ENCODE data around the gene ZNF275. TPM values are rescaled to one million over a fixed set of nuclear protein-coding genes. Genes with fewer than 3 reads are reported as not detected.

ZNF275 gene
- total RNA-seq, 1 donor from 2014 or later: 14.8 TPM

DNA sequence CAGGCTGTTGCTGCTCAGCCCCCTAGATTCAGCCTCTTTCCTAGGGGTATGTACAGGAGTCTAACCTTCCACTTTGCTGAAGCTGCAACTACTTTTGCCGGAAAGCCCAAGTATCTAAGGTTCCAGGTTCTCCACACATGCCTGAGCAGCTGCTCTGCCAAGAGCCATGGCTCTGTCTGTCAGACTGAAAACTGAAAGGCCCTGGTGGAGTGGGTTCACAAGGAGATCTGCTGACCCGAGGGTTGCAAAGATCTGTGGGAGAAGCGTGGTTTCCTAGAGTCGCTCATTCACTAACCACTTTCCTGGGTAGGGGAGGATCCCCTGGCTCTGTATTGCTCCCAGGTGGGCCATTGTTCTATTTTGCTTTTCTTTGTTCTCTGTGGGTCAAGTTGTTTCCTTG is 6.4 kb upstream of the ZNF275 start:
- H3K27me3 ChIP-seq (ENCODE audit: insufficient read depth, low read length): peaks cover 2% of the 10 kb centered on the region
- H3K9ac ChIP-seq (ENCODE audit: low read length): no peak overlapping the region
- H3K4me3 ChIP-seq (ENCODE audit: insufficient read depth, low read depth, low read length): no peak overlapping the region
- Mint-ChIP-seq H3K9me3 (ENCODE audit: unreplicated experiment) (no peaks in the 10 kb centered on the region), H3K4me1 (ENCODE audit: low read depth, unreplicated experiment) (no peaks in the 10 kb centered on the region), H3K27me3 (ENCODE audit: low read depth, unreplicated experiment) (peaks cover 19% of the 10 kb centered on the region), H3K4me3 (ENCODE audit: unreplicated experiment) (no peak overlapping the region), H3K36me3 (ENCODE audit: low read depth, unreplicated experiment) (no peaks in the 10 kb centered on the region), H3K27ac (ENCODE audit: unreplicated experiment) (no peak overlapping the region)
- no peak for FAIRE-seq
- TF ChIP-seq, protein P1, sequence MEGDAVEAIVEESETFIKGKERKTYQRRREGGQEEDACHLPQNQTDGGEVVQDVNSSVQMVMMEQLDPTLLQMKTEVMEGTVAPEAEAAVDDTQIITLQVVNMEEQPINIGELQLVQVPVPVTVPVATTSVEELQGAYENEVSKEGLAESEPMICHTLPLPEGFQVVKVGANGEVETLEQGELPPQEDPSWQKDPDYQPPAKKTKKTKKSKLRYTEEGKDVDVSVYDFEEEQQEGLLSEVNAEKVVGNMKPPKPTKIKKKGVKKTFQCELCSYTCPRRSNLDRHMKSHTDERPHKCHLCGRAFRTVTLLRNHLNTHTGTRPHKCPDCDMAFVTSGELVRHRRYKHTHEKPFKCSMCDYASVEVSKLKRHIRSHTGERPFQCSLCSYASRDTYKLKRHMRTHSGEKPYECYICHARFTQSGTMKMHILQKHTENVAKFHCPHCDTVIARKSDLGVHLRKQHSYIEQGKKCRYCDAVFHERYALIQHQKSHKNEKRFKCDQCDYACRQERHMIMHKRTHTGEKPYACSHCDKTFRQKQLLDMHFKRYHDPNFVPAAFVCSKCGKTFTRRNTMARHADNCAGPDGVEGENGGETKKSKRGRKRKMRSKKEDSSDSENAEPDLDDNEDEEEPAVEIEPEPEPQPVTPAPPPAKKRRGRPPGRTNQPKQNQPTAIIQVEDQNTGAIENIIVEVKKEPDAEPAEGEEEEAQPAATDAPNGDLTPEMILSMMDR (IDR thresholded peaks at IDR 0.05; ENCODE audit: insufficient read depth, low read depth, low read length): no peak
- TF ChIP-seq EZH2 (IDR thresholded peaks at IDR 0.05; ENCODE audit: insufficient read depth, low read length): no peak
- H4K20me1 ChIP-seq (ENCODE audit: insufficient read depth, low read length): no peaks in the 10 kb centered on the region
- no peaks in the 10 kb centered on the region for H3K79me2 ChIP-seq (ENCODE audit: insufficient read depth, low read length)
- no peak overlapping the region for H2AFZ ChIP-seq (ENCODE audit: low read depth, low read length)
- H3K27ac ChIP-seq (ENCODE audit: low read depth, low read length): no peak overlapping the region
- no peaks in the 10 kb centered on the region for H3K4me1 ChIP-seq (ENCODE audit: insufficient read depth, low read length)
- H3K9me3 ChIP-seq (ENCODE audit: insufficient read depth, low read depth, low read length): no peaks in the 10 kb centered on the region
- H3K4me2 ChIP-seq (ENCODE audit: low read length): no peak overlapping the region
- no peak for DNase-seq (ENCODE audit: low read depth)
- H3K36me3 ChIP-seq (ENCODE audit: insufficient read depth, low read length): no peaks in the 10 kb centered on the region

DNA sequence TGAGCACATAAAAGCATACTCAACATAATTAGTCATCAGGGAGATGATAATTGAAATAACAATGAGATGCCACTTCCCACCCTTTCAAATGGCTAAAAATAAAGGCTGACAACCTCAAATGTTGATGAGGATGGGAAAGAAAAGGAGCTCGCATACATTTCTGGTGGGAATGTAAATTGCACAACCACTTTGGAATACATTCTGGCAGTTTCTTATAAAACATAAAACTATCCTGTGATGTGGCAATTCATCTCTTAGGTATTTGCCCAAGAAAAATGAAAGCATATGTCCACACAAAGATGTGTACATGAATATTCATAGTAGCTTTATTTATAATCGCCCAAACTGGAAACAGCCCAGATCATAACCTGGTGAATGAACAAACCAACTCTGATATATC is 687 bp upstream of the ZNF275 start:
- Mint-ChIP-seq H3K4me1 (ENCODE audit: low read depth, unreplicated experiment) (peaks cover 6% of the 10 kb centered on the region), H3K9me3 (ENCODE audit: unreplicated experiment) (no peaks in the 10 kb centered on the region), H3K4me3 (ENCODE audit: unreplicated experiment) (peak overlapping the region; percentile 86), H3K36me3 (ENCODE audit: low read depth, unreplicated experiment) (no peaks in the 10 kb centered on the region), H3K27ac (ENCODE audit: unreplicated experiment) (no peak overlapping the region), H3K27me3 (ENCODE audit: low read depth, unreplicated experiment) (peaks cover 10% of the 10 kb centered on the region)
- no peaks in the 10 kb centered on the region for H3K4me1 ChIP-seq (ENCODE audit: insufficient read depth, low read length)
- peak overlapping the region; percentile 60 for H3K4me3 ChIP-seq (ENCODE audit: insufficient read depth, low read depth, low read length)
- TF ChIP-seq EZH2 (IDR thresholded peaks at IDR 0.05; ENCODE audit: insufficient read depth, low read length): no peak
- TF ChIP-seq, protein P1 (IDR thresholded peaks at IDR 0.05; ENCODE audit: insufficient read depth, low read depth, low read length): no peak
- no peaks in the 10 kb centered on the region for H3K9me3 ChIP-seq (ENCODE audit: insufficient read depth, low read depth, low read length)
- peak overlapping the region; percentile 80 for H3K9ac ChIP-seq (ENCODE audit: low read length)
- peaks cover 41% of the 10 kb centered on the region for H3K79me2 ChIP-seq (ENCODE audit: insufficient read depth, low read length)
- peaks cover 2% of the 10 kb centered on the region for H3K27me3 ChIP-seq (ENCODE audit: insufficient read depth, low read length)
- DNase-seq (ENCODE audit: low read depth) (peak; percentile 38), FAIRE-seq (no peak)
- peaks cover 4% of the 10 kb centered on the region for H3K36me3 ChIP-seq (ENCODE audit: insufficient read depth, low read length)
- peak overlapping the region; percentile 80 for H2AFZ ChIP-seq (ENCODE audit: low read depth, low read length)
- peak overlapping the region; percentile 42 for H3K27ac ChIP-seq (ENCODE audit: low read depth, low read length)
- peak overlapping the region; percentile 96 for H3K4me2 ChIP-seq (ENCODE audit: low read length)
- H4K20me1 ChIP-seq (ENCODE audit: insufficient read depth, low read length): peaks cover 32% of the 10 kb centered on the region

DNA sequence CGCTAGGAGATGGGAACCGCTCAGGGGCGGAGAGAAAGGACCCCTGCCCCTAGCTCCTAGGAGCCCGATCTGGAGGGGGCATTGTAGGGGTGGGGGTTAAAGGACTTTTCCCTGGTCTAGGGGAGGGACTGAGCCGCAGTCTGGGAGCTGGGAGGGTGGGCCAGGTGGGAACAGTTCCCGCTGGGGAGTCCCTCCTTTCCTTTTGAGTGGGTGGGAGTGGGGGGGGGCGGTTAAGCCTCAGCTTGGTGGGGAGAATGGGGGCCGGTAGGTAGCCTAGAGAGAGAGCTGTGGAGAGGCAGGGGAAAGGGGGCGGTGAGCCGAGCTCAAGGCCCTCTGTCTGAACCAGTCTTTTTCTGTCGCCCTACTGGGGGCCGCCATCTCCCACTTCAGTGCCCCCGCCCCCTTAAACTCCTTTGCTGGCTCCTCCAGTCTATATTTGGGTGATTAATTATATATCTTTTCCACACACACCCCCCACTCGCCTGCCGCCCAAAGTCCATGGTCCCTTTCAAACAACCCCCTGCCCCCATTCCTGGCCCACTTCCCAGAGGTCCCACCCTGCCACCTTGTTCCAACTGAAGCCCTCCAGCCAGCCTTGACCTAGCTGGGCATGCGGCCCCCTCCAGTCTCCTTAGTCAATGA is 822 bp downstream of the ZNF275 start:
- Histone ChIP-seq H3K27ac (ENCODE audit: low read depth, low read length) (peak overlapping the region; percentile 70), H3K4me3 (ENCODE audit: insufficient read depth, low read depth, low read length) (peak overlapping the region; percentile 63), H3K4me1 (ENCODE audit: insufficient read depth, low read length) (no peaks in the 10 kb centered on the region), H3K27me3 (ENCODE audit: insufficient read depth, low read length) (no peaks in the 10 kb centered on the region), H3K4me2 (ENCODE audit: low read length) (peak overlapping the region; percentile 78), H3K36me3 (ENCODE audit: insufficient read depth, low read length) (peaks cover 6% of the 10 kb centered on the region), H3K79me2 (ENCODE audit: insufficient read depth, low read length) (peaks cover 51% of the 10 kb centered on the region), H3K9ac (ENCODE audit: low read length) (peak overlapping the region; percentile 91), H3K9me3 (ENCODE audit: insufficient read depth, low read depth, low read length) (no peaks in the 10 kb centered on the region), H2AFZ (ENCODE audit: low read depth, low read length) (peak overlapping the region; percentile 69), H4K20me1 (ENCODE audit: insufficient read depth, low read length) (peaks cover 37% of the 10 kb centered on the region)
- Mint-ChIP-seq H3K4me1 (ENCODE audit: low read depth, unreplicated experiment) (peaks cover 6% of the 10 kb centered on the region), H3K9me3 (ENCODE audit: unreplicated experiment) (no peaks in the 10 kb centered on the region), H3K27ac (ENCODE audit: unreplicated experiment) (no peak overlapping the region), H3K36me3 (ENCODE audit: low read depth, unreplicated experiment) (no peaks in the 10 kb centered on the region), H3K27me3 (ENCODE audit: low read depth, unreplicated experiment) (peaks cover 6% of the 10 kb centered on the region), H3K4me3 (ENCODE audit: unreplicated experiment) (peak overlapping the region; percentile 88)
- TF ChIP-seq EZH2 (IDR thresholded peaks at IDR 0.05; ENCODE audit: insufficient read depth, low read length): no peak
- TF ChIP-seq, protein P1 (IDR thresholded peaks at IDR 0.05; ENCODE audit: insufficient read depth, low read depth, low read length): no peak
- DNase-seq (ENCODE audit: low read depth) (no peak), FAIRE-seq (no peak)

Measured in astrocyte (in vitro differentiated cells and primary cell).